Fibroblast of lung (primary cell): ENCODE results near the gene TMEM123. TPM values are rescaled to one million over a fixed set of nuclear protein-coding genes. Genes with fewer than 3 reads are reported as not detected.
A peak's percentile ranks its signal among the peaks of the same experiment; 100 is the strongest.

Experiments used
- DNase-seq, 2 donors: peaks; one replicate each; pipeline versions ENCODE4 v3.0.0 to v3.0.0-alpha.2; 2010; ENCODE audit warnings: low read depth in 2 of 2
- H2AFZ ChIP-seq: 2 replicates; pipeline ENCODE4 v1.5.1; 2012; ENCODE audit warnings: low read length, control low read depth, inconsistent platforms
- H3K27ac ChIP-seq: 2 replicates; pipeline ENCODE4 v1.5.1; 2011; ENCODE audit warnings: low read length, control low read depth; ENCODE audit not compliant: insufficient read depth
- H3K27me3 ChIP-seq: 2 replicates; pipeline ENCODE4 v1.5.1; 2011; ENCODE audit warnings: mild to moderate bottlenecking, low read length; ENCODE audit not compliant: control insufficient read depth, insufficient read depth
- H3K36me3 ChIP-seq: 2 replicates; pipeline ENCODE4 v1.5.1; 2011; ENCODE audit warnings: low read length; ENCODE audit not compliant: control insufficient read depth, insufficient read depth
- H3K4me1 ChIP-seq: 2 replicates; pipeline ENCODE4 v1.5.1; 2011; ENCODE audit warnings: low read length; ENCODE audit not compliant: control insufficient read depth, insufficient read depth; ENCODE audit errors: extremely low read depth
- H3K4me2 ChIP-seq: 2 replicates; pipeline ENCODE4 v1.5.1; 2011; ENCODE audit warnings: low read length, control low read depth; ENCODE audit not compliant: insufficient read depth; ENCODE audit errors: extremely low read depth
- H3K4me3 ChIP-seq, 4 experiments: fragments of 200-600 bp in 1 of 4; sonication (generic) in 1 of 4; replicated peaks in 1 of 4; 2 replicates each; pipeline ENCODE4 v1.5.1; 2011 to 2016; ENCODE audit warnings: low read length in 4 of 4, low read depth in 3 of 4, mild to moderate bottlenecking in 3 of 4, control low read depth in 2 of 4, inconsistent platforms in 1 of 4, mixed read lengths in 1 of 4; ENCODE audit not compliant: insufficient read depth in 1 of 4; ENCODE audit errors: control extremely low read depth in 1 of 4
- H3K79me2 ChIP-seq: 2 replicates; pipeline ENCODE4 v1.5.1; 2012; ENCODE audit warnings: mild to moderate bottlenecking, low read length, inconsistent platforms; ENCODE audit not compliant: control insufficient read depth, insufficient read depth
- H3K9ac ChIP-seq: 2 replicates; pipeline ENCODE4 v1.5.1; 2011; ENCODE audit warnings: mild to moderate bottlenecking, low read length, control low read depth; ENCODE audit not compliant: insufficient read depth
- H3K9me3 ChIP-seq: 2 replicates; pipeline ENCODE4 v1.5.1; 2012; ENCODE audit warnings: low read depth, low read length; ENCODE audit not compliant: control insufficient read depth, insufficient read depth
- H4K20me1 ChIP-seq: 2 replicates; pipeline ENCODE4 v1.5.1; 2011; ENCODE audit warnings: low read length; ENCODE audit not compliant: control insufficient read depth, insufficient read depth; ENCODE audit errors: extremely low read depth
- CTCF ChIP-seq, 2 donors: IDR thresholded peaks in 1 of 2; conservative IDR thresholded peaks in 1 of 2; 1 replicate in 1 of 2; 2 replicates in 1 of 2; pipeline ENCODE4 v1.5.1; 2011 to 2012; ENCODE audit warnings: low read length in 2 of 2, control low read depth in 1 of 2, inconsistent platforms in 1 of 2, low read depth in 1 of 2, mild to moderate bottlenecking in 1 of 2
- EZH2 ChIP-seq: IDR thresholded peaks from 2 replicates; pipeline ENCODE4 v1.5.1; 2012; ENCODE audit warnings: low read length, control low read depth, mild to moderate bottlenecking; ENCODE audit errors: missing control alignments
- polyA minus RNA-seq: library from RNA; depleted of rRNA, polyadenylated mRNA; stranded (reverse); fragments of >200 nt; gene quantifications from 2 replicates; pipeline ENCODE4 v1.2.3, GENCODE V29; 2011; ENCODE audit warnings: low replicate concordance
- polyA plus RNA-seq, 2 donors: library from polyadenylated mRNA; depleted of rRNA in 1 of 2; stranded (reverse) in 1 of 2; unstranded in 1 of 2; fragments of >200 nt; gene quantifications; 2 replicates each; pipeline ENCODE4 v1.2.1, GENCODE V29; 2011 to 2012; ENCODE audit warnings: missing spikeins in 1 of 2
- total RNA-seq: library from RNA; depleted of rRNA; stranded (reverse); fragments of >200 nt; gene quantifications from 2 replicates; pipeline ENCODE4 v1.2.1, GENCODE V29; 2014

Gene TMEM123
- total RNA-seq = 124 and 127 TPM in 2 replicates
- polyA plus RNA-seq = 207 and 355 TPM in 2 replicates
- 84.8 and 123 TPM in 2 replicates for polyA plus RNA-seq (2012)
- polyA minus RNA-seq = 3.7 and 12.3 TPM in 2 replicates

- TF ChIP-seq CTCF (conservative IDR thresholded peaks at IDR 0.05 in 1 of 2, IDR thresholded peaks at IDR 0.05 in 1 of 2; ENCODE audit: low read depth in 1 of 2, low read length in 2 of 2) = no peak
- no peak for TF ChIP-seq EZH2
- H4K20me1 ChIP-seq = no peaks in the 10 kb centered on the region
- H2AFZ ChIP-seq = peak within 1 kb of the TSS; percentile 95
- H3K4me2 ChIP-seq = peak within 1 kb of the TSS; percentile 89
- H3K27me3 ChIP-seq = no peaks in the 10 kb centered on the region
- H3K9ac ChIP-seq = peak within 1 kb of the TSS; percentile 80
- H3K4me3 ChIP-seq = peak within 1 kb of the TSS; percentile 83 to 91 (median 88)
- no peaks in the 10 kb centered on the region for H3K9me3 ChIP-seq
- H3K27ac ChIP-seq = peak within 1 kb of the TSS; percentile 87
- H3K79me2 ChIP-seq = peaks cover 36% of the 10 kb centered on the region
- H3K4me1 ChIP-seq = peaks cover 10% of the 10 kb centered on the region
- H3K36me3 ChIP-seq = no peaks in the 10 kb centered on the region
- peak; percentile 62 to 63 for DNase-seq
Observed at GRCh38 chr11:102452461-102453301, at the start of gene TMEM123. Gene TMEM123 (minus strand): TSS chr11:102452765. CDS start chr11:102452623, 142 bp downstream.

GRCh38 chr11:102500829-102501228 is 48.3 kb upstream of the TMEM123 start:
- Histone ChIP-seq H3K4me3 (no peak overlapping the region), H3K27ac (no peak overlapping the region), H3K9ac (no peak overlapping the region), H3K79me2 (no peaks in the 10 kb centered on the region), H3K4me2 (no peak overlapping the region), H2AFZ (no peak overlapping the region), H3K27me3 (no peaks in the 10 kb centered on the region), H3K4me1 (no peaks in the 10 kb centered on the region), H3K36me3 (no peaks in the 10 kb centered on the region), H3K9me3 (no peaks in the 10 kb centered on the region), H4K20me1 (no peaks in the 10 kb centered on the region)
- DNase-seq = no peak
- no peak for TF ChIP-seq EZH2
- no peak for TF ChIP-seq CTCF (conservative IDR thresholded peaks at IDR 0.05 in 1 of 2, IDR thresholded peaks at IDR 0.05 in 1 of 2; ENCODE audit: low read depth in 1 of 2, low read length in 2 of 2)

- no peak overlapping the region for H3K9ac ChIP-seq
- H2AFZ ChIP-seq = no peak overlapping the region
- H3K4me1 ChIP-seq = no peaks in the 10 kb centered on the region
- no peaks in the 10 kb centered on the region for H3K36me3 ChIP-seq
- no peaks in the 10 kb centered on the region for H3K27me3 ChIP-seq
- no peak overlapping the region for H3K4me2 ChIP-seq
- H3K27ac ChIP-seq = no peak overlapping the region
- no peak for TF ChIP-seq EZH2
- no peak for TF ChIP-seq CTCF (conservative IDR thresholded peaks at IDR 0.05 in 1 of 2, IDR thresholded peaks at IDR 0.05 in 1 of 2; ENCODE audit: low read depth in 1 of 2, low read length in 2 of 2)
- no peaks in the 10 kb centered on the region for H3K79me2 ChIP-seq
- no peaks in the 10 kb centered on the region for H3K9me3 ChIP-seq
- H4K20me1 ChIP-seq = no peaks in the 10 kb centered on the region
- no peak overlapping the region for H3K4me3 ChIP-seq
- DNase-seq = peak in 1 of 2 donors; percentile 13
Observed at GRCh38 chr11:102499931-102500330, 47.4 kb upstream of the TMEM123 start.
